HEK293 (cell line): Measurements from ENCODE around the gene COX17.

Experiments
- CTCF ChIA-PET: fragments of 350-600 bp; formaldehyde crosslinking; extraction: SDS; loops from one replicate; lab custom pipeline; 2021; ENCODE audit warnings: antibody characterized with exemption; lab: Yijun Ruan, JAX
- POLR2A ChIA-PET: fragments of 300-600 bp; formaldehyde crosslinking; extraction: SDS; loops from one replicate; lab custom pipeline; 2020; ENCODE audit warnings: antibody characterized with exemption, inconsistent platforms; lab: Yijun Ruan, JAX
- H3K27ac ChIP-seq: fragments of 200-500 bp; sonication (Bioruptor generic); 2 replicates; pipeline ENCODE4 v1.5.1; 2014; ENCODE audit warnings: low read depth, low read length, control low read depth, inconsistent platforms; ENCODE audit errors: extremely low read depth
- H3K36me3 ChIP-seq, 2 experiments: fragments of 200-500 bp in 1 of 2; sonication (Bioruptor generic) in 1 of 2; 1 replicate in 1 of 2; 2 replicates in 1 of 2; pipeline ENCODE4 v1.5.1; 2014 to 2017; ENCODE audit warnings: inconsistent platforms in 2 of 2, low read length in 2 of 2; ENCODE audit not compliant: control insufficient read depth in 2 of 2, insufficient read depth in 1 of 2
- H3K4me1 ChIP-seq: fragments of 200-500 bp; sonication (Bioruptor generic); 2 replicates; pipeline ENCODE4 v1.5.1; 2014; ENCODE audit warnings: mild to moderate bottlenecking, low read length, inconsistent platforms; ENCODE audit not compliant: control insufficient read depth, insufficient read depth
- H3K4me3 ChIP-seq: 2 replicates; pipeline ENCODE4 v1.5.1; 2011; ENCODE audit warnings: low read depth, mild to moderate bottlenecking, control low read depth, low read length, moderate library complexity
- H3K9me3 ChIP-seq: fragments of 200-500 bp; sonication (Bioruptor generic); 2 replicates; pipeline ENCODE4 v1.5.1; 2014; ENCODE audit warnings: low read depth, low read length, inconsistent platforms; ENCODE audit not compliant: control insufficient read depth, insufficient read depth
- BCL11A ChIP-seq: fragments of 450-650 bp; formaldehyde crosslinking; IDR thresholded peaks from 2 replicates; pipeline ENCODE4 v1.5.1; 2016; ENCODE audit warnings: low read depth, missing biosample characterization, missing genetic modification characterization
- GFI1B ChIP-seq: fragments of 450-650 bp; formaldehyde crosslinking; IDR thresholded peaks from 2 replicates; pipeline ENCODE4 v1.5.1; 2016; ENCODE audit warnings: missing biosample characterization, missing genetic modification characterization
- SCRT1 ChIP-seq: fragments of 450-650 bp; formaldehyde crosslinking; IDR thresholded peaks from 2 replicates; pipeline ENCODE4 v1.5.1; 2016; ENCODE audit warnings: missing biosample characterization, missing genetic modification characterization, borderline replicate concordance
- SCRT2 ChIP-seq: fragments of 450-650 bp; formaldehyde crosslinking; IDR thresholded peaks from 2 replicates; pipeline ENCODE4 v1.5.1; 2016; ENCODE audit warnings: missing biosample characterization, missing genetic modification characterization
- SP3 ChIP-seq: fragments of 450-650 bp; formaldehyde crosslinking; IDR thresholded peaks from 2 replicates; pipeline ENCODE4 v1.5.1; 2016; ENCODE audit warnings: missing biosample characterization, missing genetic modification characterization
- SP7 ChIP-seq: fragments of 450-650 bp; formaldehyde crosslinking; IDR thresholded peaks from 2 replicates; pipeline ENCODE4 v1.5.1; 2016; ENCODE audit warnings: missing biosample characterization, missing genetic modification characterization
- ZNF223 ChIP-seq: fragments of 450-650 bp; formaldehyde crosslinking; IDR thresholded peaks from 2 replicates; pipeline ENCODE4 v1.5.1; 2016; ENCODE audit warnings: missing biosample characterization, missing genetic modification characterization
- ZNF266 ChIP-seq: fragments of 450-650 bp; formaldehyde crosslinking; IDR thresholded peaks from 2 replicates; pipeline ENCODE4 v1.5.1; 2016; ENCODE audit warnings: missing biosample characterization, missing genetic modification characterization, low read depth
- ZNF335 ChIP-seq: fragments of 450-650 bp; formaldehyde crosslinking; conservative IDR thresholded peaks from 2 replicates; pipeline ENCODE4 v1.5.1; 2016; ENCODE audit warnings: missing biosample characterization, missing genetic modification characterization
- ZNF37A ChIP-seq: fragments of 450-650 bp; IDR thresholded peaks from 2 replicates; pipeline ENCODE4 v1.5.1; 2018; ENCODE audit warnings: missing biosample characterization, missing genetic modification characterization
- ZNF596 ChIP-seq: fragments of 450-650 bp; IDR thresholded peaks from 2 replicates; pipeline ENCODE4 v1.5.0; 2018; ENCODE audit warnings: missing biosample characterization, mild to moderate bottlenecking, missing genetic modification characterization, moderate library complexity
- ZNF600 ChIP-seq: fragments of 450-650 bp; formaldehyde crosslinking; IDR thresholded peaks from 2 replicates; pipeline ENCODE4 v1.5.1; 2016; ENCODE audit warnings: missing biosample characterization, missing genetic modification characterization
- ZNF610 ChIP-seq: fragments of 450-650 bp; formaldehyde crosslinking; IDR thresholded peaks from 2 replicates; pipeline ENCODE4 v1.5.1; 2016; ENCODE audit warnings: missing biosample characterization, missing genetic modification characterization, borderline replicate concordance
- ZNF645 ChIP-seq: fragments of 450-650 bp; formaldehyde crosslinking; IDR thresholded peaks from 2 replicates; pipeline ENCODE4; 2016; ENCODE audit warnings: missing biosample characterization, missing genetic modification characterization
- ZNF707 ChIP-seq: fragments of 450-650 bp; formaldehyde crosslinking; IDR thresholded peaks from 2 replicates; pipeline ENCODE4 v1.5.1; 2016; ENCODE audit warnings: missing biosample characterization, missing genetic modification characterization
- TF ChIP-seq, protein P1 (sequence below): fragments of 450-650 bp; formaldehyde crosslinking; IDR thresholded peaks from 2 replicates; pipeline ENCODE4 v1.5.1; 2016; ENCODE audit warnings: missing biosample characterization, missing genetic modification characterization, low read depth
- TF ChIP-seq, protein P2 (sequence below): fragments of 450-650 bp; formaldehyde crosslinking; IDR thresholded peaks from 2 replicates; pipeline ENCODE4 v1.5.1; 2017; ENCODE audit warnings: missing biosample characterization, missing genetic modification characterization
- TF ChIP-seq, protein P3 (sequence below): fragments of 450-650 bp; formaldehyde crosslinking; IDR thresholded peaks from 2 replicates; pipeline ENCODE4 v1.5.1; 2016; ENCODE audit warnings: missing biosample characterization, missing genetic modification characterization

The COX17 gene

GRCh38 chr3:119630128-119630879, 46.9 kb downstream of the COX17 start (continued):
- TF ChIP-seq ZNF645 (tag by site-specific recombination) = no peak
- TF ChIP-seq ZNF266 (tag by site-specific recombination) = no peak
- peak; percentile 86 for TF ChIP-seq SCRT2
- no peak for TF ChIP-seq SCRT1 (tag by site-specific recombination)
- TF ChIP-seq BCL11A (tag by site-specific recombination) = no peak
- no peak for TF ChIP-seq GFI1B (tag by site-specific recombination)

GRCh38 chr3:119628816-119629445, 48.3 kb downstream of the COX17 start:
- CTCF ChIA-PET = no interaction called here
- H3K4me3 ChIP-seq = no peak overlapping the region
- H3K36me3 ChIP-seq = no peaks in the 10 kb centered on the region
- TF ChIP-seq ZNF610 (tag by site-specific recombination) (no peak), ZNF37A (no peak), ZNF223 (tag by site-specific recombination) (no peak), ZNF335 (tag by site-specific recombination) (no peak), ZNF600 (no peak), GFI1B (tag by site-specific recombination) (no peak), SP7 (tag by site-specific recombination) (no peak), ZNF707 (tag by site-specific recombination) (no peak), ZNF596 (tag by site-specific recombination) (no peak), SP3 (tag by site-specific recombination) (no peak)
- TF ChIP-seq, protein P1, sequence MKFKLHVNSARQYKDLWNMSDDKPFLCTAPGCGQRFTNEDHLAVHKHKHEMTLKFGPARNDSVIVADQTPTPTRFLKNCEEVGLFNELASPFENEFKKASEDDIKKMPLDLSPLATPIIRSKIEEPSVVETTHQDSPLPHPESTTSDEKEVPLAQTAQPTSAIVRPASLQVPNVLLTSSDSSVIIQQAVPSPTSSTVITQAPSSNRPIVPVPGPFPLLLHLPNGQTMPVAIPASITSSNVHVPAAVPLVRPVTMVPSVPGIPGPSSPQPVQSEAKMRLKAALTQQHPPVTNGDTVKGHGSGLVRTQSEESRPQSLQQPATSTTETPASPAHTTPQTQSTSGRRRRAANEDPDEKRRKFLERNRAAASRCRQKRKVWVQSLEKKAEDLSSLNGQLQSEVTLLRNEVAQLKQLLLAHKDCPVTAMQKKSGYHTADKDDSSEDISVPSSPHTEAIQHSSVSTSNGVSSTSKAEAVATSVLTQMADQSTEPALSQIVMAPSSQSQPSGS = no peak
- TF ChIP-seq, protein P2, sequence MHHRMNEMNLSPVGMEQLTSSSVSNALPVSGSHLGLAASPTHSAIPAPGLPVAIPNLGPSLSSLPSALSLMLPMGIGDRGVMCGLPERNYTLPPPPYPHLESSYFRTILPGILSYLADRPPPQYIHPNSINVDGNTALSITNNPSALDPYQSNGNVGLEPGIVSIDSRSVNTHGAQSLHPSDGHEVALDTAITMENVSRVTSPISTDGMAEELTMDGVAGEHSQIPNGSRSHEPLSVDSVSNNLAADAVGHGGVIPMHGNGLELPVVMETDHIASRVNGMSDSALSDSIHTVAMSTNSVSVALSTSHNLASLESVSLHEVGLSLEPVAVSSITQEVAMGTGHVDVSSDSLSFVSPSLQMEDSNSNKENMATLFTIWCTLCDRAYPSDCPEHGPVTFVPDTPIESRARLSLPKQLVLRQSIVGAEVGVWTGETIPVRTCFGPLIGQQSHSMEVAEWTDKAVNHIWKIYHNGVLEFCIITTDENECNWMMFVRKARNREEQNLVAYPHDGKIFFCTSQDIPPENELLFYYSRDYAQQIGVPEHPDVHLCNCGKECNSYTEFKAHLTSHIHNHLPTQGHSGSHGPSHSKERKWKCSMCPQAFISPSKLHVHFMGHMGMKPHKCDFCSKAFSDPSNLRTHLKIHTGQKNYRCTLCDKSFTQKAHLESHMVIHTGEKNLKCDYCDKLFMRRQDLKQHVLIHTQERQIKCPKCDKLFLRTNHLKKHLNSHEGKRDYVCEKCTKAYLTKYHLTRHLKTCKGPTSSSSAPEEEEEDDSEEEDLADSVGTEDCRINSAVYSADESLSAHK (tag by site-specific recombination) = no peak
- TF ChIP-seq, protein P3, sequence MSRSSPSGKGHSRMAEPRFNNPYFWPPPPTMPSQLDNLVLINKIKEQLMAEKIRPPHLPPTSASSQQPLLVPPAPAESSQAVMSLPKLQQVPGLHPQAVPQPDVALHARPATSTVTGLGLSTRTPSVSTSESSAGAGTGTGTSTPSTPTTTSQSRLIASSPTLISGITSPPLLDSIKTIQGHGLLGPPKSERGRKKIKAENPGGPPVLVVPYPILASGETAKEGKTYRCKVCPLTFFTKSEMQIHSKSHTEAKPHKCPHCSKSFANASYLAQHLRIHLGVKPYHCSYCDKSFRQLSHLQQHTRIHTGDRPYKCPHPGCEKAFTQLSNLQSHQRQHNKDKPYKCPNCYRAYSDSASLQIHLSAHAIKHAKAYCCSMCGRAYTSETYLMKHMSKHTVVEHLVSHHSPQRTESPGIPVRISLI = no peak
- TF ChIP-seq, all 188 proteins: peak for 0
- Histone ChIP-seq H3K4me1 (no peaks in the 10 kb centered on the region), H3K9me3 (no peaks in the 10 kb centered on the region), H3K27ac (no peak overlapping the region)
- POLR2A ChIA-PET = no interaction called here
